HG02938 (cell line): Measurements from ENCODE around the gene REXO1.
"Not testable (repeated sequence)": the region's sequence is repeated elsewhere in the genome, so short reads cannot be mapped to it uniquely, and the experiment has no call there.

Experiments used
- ATAC-seq: cut with Tn5 transposase; IDR thresholded peaks from one replicate; pipeline ENCODE4 v1.9.1; 2021; ENCODE audit warnings: mild to moderate bottlenecking, moderate library complexity; ENCODE audit not compliant: unreplicated experiment

Gene REXO1

DNA sequence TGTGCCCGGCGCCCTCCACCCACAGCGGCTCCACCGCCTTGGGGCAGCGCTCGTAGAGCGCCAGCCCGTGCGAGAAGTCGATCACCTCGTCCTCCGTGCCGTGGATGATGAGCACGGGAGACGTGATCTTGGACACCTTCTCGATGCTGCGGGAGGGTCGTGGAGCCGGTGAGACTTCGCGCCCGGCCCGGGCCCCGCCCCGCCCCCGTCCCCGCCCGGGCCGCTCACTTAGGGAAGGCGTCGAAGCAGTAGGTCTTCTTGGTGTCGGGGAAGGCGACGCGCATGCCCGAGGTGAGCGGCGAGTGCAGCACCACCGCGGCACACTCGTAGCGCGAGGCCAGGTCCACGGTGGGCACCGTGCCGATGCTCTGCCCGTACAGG is 29.0 kb upstream of the REXO1 start:
- not testable (repeated sequence) for ATAC-seq

GRCh38 chr19:1876496-1877279 is 28.4 kb upstream of the REXO1 start:
- peak; percentile 10 for ATAC-seq

- ATAC-seq = peak; percentile 77
These were observed 27.6 kb upstream of the REXO1 start for GRCh38 chr19:1875646-1876495.

DNA sequence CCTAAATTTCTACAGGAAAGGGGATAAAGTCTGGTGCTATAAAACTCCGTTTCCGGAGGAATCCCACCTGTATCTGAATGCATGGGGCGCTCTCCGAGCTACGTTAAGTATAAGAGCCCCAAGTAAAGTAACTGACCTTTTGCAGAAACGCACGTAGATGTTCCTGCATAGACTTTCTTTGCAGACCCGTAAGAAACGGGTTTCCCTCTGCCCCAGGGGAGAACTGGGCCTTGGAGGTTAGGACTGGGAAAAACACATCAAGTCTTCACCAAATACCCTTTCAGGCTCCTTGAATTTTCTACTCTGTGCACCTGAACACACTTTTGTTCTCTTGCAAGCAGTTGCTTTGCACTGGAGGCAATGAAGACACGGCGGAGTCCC is 27.0 kb upstream of the REXO1 start:
- ATAC-seq = not testable (repeated sequence)

DNA sequence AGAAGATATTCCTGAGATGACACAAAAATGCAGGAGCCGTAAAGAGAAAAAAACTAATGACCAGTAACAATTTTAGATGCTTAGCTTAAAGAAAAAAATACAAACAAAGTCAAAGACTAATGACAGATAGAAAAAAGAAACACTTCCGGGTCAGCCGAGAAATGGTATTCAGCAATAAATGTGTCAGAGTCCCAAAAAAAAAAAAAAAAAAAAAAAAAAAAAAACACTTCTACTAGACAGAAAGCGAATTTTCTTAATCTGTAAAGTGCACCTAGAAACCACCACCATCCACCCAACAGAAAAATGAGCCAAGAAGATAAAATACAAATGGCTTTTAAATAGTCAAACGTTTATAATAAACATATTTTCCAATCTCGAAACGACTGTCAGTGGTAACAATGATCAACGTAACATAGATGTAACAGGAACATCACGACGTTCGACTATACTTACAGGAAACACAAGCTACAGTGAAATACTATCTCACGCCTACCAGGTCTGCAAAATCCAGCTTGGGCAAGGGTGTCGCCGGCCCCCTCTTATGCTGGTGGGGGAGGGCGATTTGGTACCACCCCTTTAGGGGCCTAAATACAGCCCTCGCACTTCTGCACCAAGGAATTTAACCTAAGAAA is 26.4 kb upstream of the REXO1 start:
- no peak for ATAC-seq

DNA sequence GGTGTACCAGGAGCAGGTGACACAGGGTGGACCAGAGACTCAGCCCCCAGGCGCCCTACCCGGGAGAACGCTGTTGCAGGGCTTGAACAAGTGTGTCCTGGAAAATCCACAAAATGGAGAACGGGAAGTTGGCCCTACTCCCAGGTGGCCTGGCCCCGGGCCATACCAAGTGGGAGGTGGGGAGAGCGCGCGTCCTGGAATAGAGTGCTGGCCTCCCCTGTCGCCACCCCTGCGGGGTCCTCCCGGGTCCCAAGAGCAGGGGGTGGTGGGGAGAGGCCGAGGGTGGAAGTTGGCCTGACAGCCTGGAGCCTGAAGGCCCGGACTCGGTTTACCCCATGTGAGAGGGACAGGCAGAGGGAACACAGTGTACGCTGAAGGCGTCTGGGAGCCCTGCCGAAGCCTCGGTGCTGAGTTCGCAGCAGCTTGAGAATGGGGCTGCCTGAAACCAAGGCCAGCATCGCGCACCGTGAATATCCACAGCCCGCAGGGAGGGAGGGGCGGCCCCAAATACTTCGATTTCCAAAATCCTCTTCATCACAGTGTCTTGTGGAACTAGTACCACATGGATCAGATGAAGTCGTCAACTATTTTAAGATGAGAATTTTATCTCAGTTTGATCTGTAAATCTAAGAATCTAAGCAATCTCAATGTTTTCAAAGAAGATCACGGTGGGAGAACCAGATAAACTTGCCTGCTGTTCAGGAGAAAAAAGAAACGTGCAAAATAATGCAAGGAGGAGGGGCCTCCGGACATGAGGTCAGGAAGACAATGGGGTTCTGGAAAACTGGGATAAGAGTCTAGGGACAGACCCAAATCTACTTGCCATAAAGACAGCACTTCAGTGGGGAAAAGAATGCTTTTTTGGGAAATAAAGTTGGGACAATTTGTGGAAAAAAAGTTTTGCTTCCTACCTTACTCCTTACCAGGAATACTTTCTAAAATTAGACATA is 25.5 kb upstream of the REXO1 start:
- ATAC-seq = no peak

DNA sequence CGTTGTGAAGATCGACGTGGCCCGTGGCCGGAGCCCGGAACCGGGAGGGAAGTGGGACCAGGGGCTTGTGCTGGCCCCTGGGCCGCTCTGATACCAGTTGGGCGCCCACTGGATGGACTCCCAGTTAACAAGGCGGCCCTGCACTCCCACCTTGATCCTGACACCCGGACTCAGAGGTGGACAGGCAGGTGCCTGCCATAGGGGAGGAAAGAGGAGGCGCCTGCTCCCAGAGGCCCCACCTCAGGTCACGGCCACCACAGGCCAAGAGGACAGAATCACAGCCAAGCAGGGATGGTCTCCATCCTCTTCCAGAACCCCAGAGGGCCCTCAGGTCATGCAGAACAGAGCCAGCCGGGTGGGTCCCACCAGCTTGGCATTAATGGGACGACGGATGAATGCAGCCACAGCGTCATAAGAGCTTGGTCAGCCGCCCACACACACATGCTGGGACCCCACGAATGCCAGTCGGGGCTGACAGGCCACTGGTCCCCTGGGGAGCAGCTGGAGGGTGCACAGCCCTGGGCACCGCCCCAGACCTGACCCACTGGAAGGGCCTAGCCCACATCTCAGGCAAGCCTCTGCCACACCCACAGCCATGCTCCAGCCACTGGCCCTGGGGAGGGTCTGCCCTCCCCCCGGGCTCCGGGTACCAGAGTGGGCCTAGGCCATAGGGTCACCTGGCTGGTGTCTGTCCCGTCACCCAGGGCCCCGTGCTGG is 24.7 kb upstream of the REXO1 start:
- no peak for ATAC-seq

GRCh38 chr19:1871630-1872029 is 23.3 kb upstream of the REXO1 start:
- no peak for ATAC-seq

GRCh38 chr19:1871140-1871597 is 22.9 kb upstream of the REXO1 start:
- no peak for ATAC-seq

DNA sequence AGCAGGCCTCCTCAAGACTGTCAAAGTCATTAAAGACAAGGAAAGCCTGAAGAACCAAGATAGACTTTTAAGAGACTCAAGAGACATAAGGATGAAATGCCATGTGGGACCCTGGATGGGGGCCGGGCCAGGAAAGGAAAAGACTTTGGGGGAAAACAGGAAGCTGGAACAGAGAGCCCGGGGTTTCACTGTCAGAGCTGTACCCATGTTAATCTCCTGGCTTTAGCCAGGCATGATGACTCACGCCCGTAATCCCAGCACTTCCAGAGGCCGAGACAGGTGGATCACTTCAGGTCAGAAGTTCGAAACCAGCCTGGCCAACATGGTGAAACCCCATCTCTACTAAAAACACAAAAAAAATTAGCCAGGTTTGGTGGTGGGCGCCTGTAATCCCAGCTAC is 20.7 kb upstream of the REXO1 start:
- no peak for ATAC-seq

- no peak for ATAC-seq
These were observed 19.1 kb upstream of the REXO1 start for GRCh38 chr19:1867349-1867724.

GRCh38 chr19:1866693-1867348 is 18.5 kb upstream of the REXO1 start:
- no peak for ATAC-seq

- ATAC-seq = no peak
These were observed 17.1 kb upstream of the REXO1 start for GRCh38 chr19:1865172-1866010.

GRCh38 chr19:1864480-1865171 is 16.3 kb upstream of the REXO1 start:
- ATAC-seq = peak; percentile 27

DNA sequence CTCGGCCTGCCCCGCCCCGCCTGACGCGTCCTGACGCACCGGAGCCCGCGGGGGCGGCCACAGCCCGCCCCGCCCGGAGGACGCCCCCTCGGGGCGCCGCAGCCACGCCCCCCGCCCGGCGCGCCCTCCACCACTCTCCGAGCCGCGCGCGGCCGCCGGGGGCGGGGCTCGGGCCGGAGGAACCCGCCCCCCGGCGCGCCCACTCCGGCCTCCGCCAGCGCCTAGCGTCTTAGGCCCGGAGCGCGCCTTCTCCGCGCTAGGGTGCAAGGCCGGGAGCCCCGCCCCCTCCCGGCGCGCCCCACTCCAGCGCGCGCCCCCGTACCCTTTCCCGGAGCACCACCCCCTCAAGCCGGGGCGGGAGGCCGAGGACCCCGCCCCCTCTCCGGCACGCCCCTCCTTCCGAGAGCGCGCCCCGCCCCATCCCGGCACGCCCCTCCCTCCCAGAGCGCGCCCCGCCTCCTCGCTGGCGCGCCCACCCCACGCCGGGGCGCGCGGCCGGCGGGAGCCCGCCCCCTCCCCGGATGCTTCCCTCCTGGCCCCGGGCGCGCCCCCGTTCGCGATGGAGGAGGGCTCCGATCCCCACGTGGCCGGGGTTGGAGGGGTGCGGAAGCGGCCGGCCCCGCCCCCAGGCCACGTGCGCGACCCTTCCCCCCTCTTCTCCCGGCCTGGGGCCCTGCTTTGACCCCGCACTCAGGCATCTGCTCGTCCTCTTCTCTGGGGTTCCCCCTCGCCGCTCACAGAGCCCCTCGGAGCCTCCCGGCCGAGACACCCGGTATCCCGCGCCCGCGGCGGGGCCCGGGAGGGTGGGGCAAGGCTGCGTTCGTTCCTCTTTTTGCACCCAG is 15.6 kb upstream of the REXO1 start:
- peak; percentile 38 for ATAC-seq

DNA sequence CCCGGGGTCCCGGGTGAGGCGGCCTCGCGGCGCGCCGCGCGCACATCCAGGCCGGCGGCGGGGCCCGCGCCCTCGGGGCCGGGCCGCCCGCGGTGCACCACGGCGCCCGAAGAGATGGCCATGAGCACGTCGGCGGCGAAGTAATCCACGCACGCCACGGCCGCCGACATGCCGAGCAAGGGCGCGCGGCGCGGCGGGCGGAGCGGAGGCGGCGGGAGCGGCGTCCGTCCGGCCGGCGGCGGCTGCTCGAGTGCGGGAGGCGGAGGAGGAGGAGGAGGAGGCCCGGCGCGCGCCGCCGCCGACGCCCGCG is 15.0 kb upstream of the REXO1 start, which contains the start of gene KLF16:
Gene KLF16, minus strand, starts transcription at position 252 of the 310 bp plus-strand sequence. Its CDS starts 82 bp downstream, at position 170.
- ATAC-seq = no peak
